HG03108 (cell line): ENCODE measurements around the gene ARHGAP10.

Source experiments
- ATAC-seq: cut with Tn5 transposase; IDR thresholded peaks from one replicate; pipeline ENCODE4 v1.9.1; 2021; ENCODE audit warnings: moderate library complexity; ENCODE audit not compliant: unreplicated experiment

ARHGAP10 gene

DNA sequence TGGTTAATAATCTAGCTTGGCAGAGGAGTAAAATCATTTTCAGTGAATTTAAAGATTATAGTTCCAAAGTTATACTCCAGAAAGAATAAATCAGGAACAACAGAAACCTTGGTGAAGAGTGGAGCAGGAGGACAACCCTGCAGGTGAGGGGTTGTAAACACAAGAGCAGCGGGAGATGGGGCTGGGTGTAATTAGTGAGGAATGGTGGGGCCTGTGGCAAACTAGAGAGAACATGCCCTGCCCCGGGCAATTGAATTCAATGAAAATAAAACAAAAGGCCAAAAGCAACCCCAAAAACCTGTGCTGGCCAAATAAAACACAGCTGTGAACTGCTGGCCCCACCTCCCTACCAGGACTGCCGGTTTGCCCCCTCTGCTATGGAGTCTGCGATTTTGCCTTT, 385.1 kb downstream of the ARHGAP10 start:
- no peak for ATAC-seq

DNA sequence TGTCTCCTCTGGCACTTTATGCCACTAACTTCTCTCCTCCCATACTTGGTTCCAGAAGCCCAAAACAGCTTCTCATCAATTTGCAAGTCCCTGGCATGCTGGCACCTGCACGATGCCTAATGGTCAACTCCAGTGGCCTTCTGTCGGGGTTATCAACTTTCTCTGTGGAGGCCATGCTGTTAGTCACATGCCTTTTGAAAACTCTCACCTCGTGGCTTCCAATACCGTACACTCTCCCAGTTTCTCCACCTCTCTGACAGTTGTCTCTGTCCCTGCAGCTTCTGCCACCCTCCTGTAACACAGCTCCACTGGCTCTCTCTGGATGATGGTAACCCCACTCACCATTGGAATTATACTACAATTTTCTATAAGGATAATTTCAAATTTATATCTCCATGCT, 386.3 kb downstream of the ARHGAP10 start:
- no peak for ATAC-seq

GRCh38 chr4:148118633-148119032, 386.7 kb downstream of the ARHGAP10 start:
- no peak for ATAC-seq

GRCh38 chr4:148120216-148120615, 388.3 kb downstream of the ARHGAP10 start:
- ATAC-seq, result no peak
